Central memory CD4-positive, alpha-beta T cell (primary cell): Measurements from ENCODE around the gene SEMA6B.

Experiments used
- DNase-seq: peaks from one replicate; pipeline ENCODE4 v3.0.0; 2022

Gene SEMA6B

DNA sequence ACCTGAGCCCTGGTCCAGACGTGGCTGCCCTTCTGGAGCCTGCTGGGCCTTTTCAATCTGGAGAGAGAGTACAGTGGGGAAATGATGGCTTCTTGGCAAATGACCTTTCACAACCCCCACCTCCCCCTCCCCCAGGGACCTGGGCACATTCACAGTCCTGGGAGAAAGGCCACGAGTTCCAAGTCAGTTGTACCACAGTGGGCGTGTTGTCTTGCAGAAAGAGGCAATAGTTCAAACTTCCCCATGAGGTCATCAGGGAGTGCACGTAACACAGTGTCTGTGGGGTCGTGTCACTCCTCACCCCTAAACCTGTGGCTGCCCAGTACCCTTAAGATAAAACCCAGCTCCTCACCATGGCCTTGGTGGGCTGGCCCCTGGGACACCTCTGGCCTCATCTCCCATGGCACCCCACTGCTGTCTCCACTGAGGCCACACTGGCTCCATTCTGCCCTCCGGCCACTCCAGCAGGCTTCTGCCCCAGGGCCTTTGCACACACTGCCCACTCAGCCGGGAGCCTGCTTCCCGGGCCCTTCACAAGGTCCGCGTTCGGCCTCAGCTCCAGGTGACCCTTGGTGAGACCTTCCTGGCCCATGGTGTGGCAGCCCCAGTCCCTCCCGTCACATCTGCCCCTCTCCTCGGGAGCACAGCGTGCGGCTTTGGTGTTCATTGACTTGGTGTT lies 54.5 kb downstream of the SEMA6B start:
- DNase-seq: no peak

DNA sequence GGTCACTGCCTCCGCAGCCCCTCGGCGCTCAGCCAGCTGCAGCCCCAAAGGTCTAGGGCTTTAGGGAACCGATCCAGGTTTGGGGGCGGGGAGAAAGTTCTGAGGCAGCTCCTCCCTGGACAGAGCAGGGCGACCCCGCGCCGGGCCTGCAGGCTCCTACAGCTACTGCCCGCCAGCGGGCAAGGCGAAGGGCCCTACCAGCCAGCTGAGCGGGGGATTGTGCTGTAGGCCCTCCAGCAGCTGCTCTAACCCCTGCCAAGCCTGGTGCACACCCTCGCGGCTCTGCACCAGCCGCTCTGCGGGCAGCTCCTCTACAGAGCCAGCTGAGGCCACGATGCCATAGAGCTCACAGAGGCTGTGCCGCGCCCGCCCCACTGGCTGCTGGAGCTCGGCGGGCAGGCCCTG lies 55.2 kb downstream of the SEMA6B start:
- no peak for DNase-seq

DNA sequence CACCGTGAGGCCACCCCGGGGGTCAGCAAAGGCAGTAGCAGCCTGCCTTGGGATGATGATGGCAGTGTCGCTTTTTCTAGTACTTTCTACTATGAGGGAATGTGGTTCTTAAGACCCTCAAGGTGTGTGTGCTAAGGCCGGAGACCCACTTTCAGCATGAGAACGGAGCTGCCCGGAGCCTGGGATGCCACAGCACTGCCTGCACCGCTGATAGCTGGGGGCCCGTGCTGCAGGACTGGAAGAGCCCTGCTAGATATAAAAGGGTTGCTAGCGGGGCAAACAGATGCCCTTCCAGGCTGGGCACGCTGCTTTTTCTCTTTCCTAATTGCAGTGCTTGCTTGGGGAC lies 55.7 kb downstream of the SEMA6B start:
- DNase-seq: no peak

DNA sequence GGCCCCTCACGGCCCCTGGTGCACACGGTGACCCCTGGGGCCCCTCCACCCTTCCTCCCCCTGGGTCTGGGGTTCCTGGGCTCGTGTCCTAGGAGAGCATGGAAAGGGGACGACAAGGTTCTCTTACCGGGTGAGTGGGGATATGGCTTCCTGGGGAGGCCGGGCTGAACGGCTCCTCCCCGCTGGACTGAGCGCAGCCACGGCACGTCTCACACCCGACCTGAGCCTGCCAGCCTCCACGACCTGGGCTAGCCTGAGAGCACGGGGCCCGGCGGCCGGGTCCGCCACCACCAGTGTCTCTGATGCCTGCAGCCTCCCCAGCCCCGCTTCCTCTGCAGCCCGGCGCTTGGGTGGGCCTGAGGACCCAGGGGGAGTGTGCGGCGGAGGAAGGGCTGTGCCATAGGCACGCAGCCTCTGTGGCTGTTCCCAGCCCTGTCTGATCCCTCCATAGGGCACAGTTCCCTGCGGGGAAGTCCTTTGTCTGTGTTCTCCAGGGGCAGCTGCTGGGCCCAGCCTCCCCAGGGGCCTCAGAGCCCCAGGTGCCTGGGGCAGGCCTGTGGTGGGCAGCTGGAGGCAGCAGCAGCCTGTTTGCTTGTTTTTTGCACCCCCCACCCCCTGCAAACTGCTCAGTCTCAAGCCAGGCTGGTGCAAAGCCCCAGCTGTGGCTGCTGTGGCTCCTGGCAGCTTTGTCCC lies 56.2 kb downstream of the SEMA6B start:
- no peak for DNase-seq

DNA sequence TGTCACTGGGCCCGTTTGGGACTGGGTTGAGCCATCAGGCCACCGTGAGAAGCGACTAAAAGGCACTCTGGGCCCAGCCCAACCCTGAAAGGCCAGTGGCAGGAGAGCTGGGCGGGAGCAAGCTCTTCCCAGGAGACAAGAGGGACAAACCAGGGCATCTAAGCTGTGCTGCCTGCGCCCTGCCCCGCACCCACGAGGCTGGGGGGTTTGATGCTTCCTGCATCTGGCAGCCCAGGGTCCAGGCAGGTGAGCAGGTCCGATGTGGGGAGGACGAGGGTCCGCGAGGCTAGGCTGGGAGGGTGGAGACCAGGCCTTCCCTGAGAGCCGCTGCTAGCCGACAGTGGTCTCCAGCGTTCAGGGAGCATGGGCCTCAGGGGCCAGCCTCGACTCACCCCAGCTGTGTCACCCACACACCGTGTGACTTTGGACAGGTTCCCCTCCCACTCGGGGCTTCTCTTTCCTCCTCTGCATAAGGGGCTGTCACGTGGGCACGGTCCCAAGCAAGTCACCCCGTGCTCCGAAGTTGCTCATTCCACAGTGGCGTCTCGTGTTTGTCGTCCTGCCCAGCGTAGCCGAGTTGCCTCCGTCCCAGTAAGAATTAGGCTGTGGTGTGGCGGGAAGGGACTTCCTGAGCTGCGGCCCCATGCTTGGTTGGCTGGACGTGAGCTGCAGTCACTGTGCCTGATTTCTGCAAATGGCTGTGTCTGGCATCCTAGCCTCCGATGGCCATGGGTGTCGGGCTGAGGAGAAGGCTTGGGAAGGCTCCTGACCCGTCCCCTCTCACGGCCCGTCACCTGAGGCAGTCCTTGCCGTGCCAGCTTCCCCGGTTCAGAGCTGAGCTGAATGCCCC lies 57.0 kb downstream of the SEMA6B start:
- DNase-seq: no peak

DNA sequence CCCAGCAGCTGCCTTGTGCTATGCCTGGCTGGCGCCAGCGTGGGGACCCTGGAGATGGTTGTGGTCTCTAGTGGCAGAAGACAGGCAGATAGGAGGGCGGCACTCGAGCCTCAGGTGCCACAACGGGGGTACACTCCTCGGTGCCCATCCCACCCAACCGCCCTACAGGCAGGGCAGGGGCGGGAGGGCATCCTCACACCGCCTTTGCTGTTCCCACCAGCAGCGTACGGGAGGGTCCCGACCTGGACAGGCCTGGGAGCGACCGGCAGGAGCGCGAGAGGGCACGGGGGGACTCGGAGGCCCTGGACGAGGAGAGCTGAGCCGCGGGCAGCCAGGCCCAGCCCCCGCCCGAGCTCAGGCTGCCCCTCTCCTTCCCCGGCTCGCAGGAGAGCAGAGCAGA lies 57.8 kb downstream of the SEMA6B start:
- no peak for DNase-seq

DNA sequence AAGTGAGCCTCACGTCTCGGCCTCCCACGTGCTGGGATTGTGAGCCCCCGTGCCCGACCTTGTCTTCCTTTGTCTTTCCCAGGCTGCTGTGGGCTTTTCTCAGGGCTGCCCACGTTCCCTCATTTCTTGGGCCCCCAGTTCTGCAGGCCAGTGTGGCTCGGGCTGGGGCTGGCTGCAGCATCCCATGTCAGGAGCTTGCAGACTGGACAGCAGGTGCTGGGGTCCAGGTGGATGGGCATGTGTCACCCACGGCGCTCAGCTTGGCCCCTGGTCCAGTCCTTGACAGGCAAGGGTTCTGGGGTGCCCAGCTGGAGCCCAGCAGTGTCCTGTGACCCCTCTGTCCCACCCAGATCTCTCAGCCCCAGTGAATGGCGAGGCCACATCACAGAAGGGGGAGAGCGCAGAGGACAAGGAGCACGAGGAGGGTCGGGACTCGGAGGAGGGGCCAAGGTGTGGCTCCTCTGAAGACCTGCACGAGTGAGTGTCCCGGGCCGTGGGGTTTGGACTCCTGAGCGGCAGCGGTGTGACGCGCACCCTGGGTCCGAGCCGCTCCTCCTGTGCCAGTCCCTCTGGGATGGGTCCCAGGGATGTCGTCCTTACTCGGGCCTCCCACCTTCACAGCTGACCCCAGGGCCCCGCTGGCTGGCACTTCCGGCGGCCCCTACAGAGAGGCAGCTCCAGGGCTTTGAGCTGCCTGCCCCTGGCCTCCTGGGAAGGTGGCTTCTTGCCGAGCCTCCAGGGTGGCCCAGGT lies 58.5 kb downstream of the SEMA6B start:
- no peak for DNase-seq

DNA sequence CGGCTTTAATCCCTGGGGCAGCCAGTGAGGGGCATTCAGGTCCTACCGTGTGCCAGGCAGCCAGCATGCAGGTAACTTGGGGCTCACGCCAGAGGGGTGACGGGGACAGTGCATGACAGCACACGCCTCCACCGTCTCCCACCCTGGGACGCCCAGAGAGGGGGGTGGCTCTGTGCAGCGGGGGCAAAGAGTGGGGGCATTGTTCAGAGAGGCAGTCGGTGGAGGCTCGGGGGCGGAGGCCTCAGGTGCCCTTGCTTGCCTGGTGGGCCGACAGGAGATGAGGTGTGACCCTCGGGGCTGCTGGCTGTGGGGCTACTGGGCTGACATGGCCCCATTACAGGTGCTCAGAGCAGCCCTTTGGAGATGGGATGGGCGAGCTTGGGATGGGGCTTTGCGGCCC lies 59.6 kb downstream of the SEMA6B start:
- DNase-seq: no peak

DNA sequence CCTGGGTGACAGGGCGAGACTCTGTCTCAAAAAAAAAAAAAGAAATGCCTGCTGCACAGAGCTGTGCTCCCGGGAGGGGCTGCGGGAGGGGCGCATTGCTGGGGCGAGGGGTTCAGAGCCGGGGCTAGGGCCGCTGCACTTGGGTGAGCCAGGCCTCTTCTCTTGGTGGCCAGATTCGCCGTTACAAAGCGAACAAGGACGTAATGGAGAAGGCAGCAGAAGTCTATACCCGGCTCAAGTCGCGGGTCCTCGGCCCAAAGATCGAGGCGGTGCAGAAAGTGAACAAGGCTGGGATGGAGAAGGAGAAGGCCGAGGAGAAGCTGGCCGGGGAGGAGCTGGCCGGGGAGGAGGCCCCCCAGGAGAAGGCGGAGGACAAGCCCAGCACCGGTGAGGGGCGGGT lies 60.2 kb downstream of the SEMA6B start:
- no peak for DNase-seq

DNA sequence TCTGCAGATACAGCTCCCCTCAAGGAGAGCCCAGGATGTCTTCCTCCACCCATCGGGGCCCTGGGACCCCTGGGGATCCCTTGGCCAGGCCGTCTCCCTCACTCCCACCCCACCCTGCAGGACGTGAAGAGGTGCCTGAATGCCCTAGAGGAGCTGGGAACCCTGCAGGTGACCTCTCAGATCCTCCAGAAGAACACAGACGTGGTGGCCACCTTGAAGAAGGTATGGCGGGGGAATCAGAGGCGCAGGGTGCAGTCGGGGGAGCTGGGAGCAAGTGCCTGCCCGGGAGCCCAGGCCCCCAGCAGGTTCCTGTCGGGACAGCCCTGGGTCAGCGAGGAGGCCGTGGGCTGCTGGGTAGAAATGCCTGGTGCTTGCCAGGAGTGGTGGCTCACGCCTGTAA lies 60.8 kb downstream of the SEMA6B start:
- DNase-seq: no peak

DNA sequence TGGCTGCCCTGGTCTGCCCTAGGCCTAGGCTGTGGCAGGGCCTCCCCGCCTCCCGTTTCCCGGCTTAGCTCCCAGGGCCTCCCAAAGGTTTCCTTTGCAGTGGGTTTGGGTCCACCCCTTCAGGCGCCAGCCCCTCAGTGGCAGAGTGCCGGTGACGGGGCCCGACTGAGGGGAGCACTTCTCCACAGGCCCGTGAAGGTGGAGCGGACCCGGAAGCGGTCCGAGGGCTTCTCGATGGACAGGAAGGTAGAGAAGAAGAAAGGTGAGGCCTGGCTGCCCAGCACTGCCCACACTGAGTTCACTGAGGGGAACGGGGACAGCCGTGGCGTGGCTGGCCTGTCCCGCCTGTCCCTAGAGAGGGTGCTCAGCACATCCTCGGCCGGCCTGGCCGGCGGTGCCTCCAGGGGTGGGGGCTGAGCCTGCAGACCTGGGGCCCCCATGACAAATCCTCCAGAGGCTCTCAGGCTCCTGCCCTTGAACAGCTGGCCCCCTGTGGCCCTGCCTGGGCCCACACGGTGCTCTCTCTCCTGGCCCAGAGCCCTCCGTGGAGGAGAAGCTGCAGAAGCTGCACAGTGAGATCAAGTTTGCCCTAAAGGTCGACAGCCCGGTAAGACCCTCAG lies 61.6 kb downstream of the SEMA6B start:
- no peak for DNase-seq

DNA sequence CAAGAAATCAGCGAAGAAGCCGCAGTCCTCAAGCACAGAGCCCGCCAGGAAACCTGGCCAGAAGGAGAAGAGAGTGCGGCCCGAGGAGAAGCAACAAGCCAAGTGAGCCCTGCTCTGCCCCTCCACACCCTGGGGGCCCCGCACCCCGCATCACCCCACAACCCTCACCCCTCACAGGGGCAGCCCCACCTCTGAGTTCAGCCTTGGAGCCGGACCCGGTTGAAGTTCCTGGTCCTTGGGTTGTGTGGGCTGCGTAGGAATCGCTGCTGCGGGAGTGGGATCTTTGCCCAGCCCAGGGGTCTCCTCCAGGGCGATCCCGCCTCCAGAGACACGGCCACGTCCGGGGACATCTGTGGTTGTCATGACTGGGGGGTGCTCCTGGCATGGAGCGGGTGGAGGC lies 63.2 kb downstream of the SEMA6B start:
- no peak for DNase-seq

DNA sequence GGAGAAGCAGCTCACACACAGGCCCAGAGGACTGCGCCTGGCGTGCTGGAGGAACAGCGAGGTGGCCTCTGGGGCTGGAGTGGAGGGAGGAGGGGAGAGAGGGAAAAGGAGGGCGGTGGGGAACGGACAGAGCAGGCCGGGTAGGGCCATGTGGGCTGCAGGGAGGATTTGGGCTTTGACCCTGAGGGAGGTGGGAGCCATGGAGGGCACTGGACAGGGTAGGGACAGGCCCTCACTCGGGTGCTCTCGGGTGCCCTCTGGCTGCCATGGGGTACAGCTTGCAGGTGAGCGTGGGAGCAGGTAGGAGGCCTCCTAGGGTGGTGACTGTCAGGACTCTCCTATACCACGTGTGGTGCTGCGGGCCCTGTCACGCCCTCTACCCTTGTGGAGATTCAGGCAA lies 64.0 kb downstream of the SEMA6B start:
- DNase-seq: no peak

DNA sequence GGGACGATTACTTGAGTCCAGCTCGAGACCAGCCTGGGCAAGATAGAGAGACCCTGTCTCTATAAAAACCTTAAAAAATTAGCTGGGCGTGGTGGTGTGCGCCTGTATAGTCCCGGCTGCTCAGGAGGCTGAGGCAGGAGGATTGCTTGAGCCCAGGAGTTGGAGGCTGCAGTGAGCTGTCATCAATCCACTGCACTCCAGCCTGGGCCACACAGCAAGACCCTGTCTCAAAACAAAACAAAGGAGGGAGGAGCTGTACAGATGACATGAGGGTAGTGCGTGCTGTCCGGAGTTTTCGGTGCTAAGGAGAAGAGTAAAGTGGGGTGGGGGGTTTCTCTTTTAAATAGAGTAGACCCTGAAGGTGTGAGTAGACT lies 64.8 kb downstream of the SEMA6B start:
- DNase-seq: no peak

DNA sequence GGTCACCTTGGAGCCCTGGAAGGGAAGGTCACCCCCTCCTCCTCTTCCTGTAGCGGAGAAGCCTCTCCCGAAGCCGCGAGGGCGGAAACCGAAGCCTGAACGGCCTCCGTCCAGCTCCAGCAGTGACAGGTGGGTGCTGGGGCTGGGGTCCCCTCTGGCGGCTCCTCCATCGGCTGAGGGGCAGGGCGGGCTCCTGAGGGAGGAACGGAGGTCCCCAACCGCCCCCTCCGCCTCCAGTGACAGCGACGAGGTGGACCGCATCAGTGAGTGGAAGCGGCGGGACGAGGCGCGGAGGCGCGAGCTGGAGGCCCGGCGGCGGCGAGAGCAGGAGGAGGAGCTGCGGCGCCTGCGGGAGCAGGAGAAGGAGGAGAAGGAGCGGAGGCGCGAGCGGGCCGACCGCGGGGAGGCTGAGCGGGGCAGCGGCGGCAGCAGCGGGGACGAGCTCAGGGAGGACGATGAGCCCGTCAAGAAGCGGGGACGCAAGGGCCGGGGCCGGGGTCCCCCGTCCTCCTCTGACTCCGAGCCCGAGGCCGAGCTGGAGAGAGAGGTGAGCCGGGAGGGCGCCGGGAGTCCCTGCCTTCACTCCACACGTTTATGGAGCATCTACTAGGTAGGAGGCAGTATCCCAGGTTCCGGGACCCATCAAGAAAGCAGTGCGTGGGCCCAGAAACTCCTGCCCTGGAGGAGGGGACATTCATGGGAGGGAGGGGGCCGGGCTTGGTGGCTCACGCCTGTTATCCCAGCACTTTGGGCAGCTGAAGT lies 65.4 kb downstream of the SEMA6B start:
- no peak for DNase-seq

DNA sequence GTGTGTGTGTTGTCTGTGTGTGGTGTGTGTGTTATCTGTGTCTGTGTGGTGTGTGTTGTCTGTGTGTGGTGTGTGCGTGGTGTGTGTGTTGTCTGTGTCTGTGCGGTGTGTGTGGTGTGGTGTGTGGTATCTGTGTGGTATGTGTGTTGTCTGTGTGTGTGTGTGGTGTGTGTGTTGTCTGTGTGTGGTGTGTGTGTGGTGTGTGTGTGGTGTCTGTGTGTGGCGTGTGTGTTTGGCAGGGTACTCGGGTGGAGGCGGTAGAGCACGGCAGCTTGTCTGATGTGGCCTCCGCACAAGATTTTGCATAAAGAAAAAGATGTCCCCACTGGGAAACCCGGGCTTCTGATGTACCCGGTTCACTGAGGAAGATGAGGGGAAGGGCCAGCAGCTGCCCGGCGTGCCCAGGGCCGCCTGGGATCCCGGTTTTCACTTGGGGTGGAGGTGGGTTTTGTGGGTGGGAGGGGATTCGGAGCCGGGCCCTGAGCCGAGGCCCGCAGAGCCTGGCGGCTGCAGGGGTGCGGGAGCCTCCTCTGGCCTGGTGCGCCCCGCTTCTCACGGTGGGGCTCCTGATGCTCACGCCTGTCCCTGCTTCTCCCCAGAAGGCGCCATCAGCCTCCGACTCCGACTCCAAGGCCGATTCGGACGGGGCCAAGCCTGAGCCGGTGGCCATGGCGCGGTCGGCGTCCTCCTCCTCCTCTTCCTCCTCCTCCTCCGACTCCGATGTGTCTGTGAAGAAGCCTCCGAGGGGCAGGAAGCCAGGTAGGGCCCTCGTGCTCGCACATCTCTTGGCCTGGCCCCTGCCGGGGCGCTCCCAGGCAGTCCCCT lies 66.2 kb downstream of the SEMA6B start:
- no peak for DNase-seq
